ENCODE results near the gene LRMDA.

Gene LRMDA

GRCh38 chr10:76298329-76298728, 866.9 kb downstream of the LRMDA start:
- no peak for DNase-seq

GRCh38 chr10:76299501-76299900, 868.1 kb downstream of the LRMDA start:
- DNase-seq, result no peak

GRCh38 chr10:76301211-76301610, 869.8 kb downstream of the LRMDA start:
- DNase-seq, result no peak

- DNase-seq, result peak; percentile 55
Observed at GRCh38 chr10:76301950-76302349, 870.5 kb downstream of the LRMDA start.

GRCh38 chr10:76302481-76302880, 871.1 kb downstream of the LRMDA start:
- DNase-seq, result no peak

- no peak for DNase-seq
Observed at GRCh38 chr10:76302961-76303630, 871.7 kb downstream of the LRMDA start.

- peak; percentile 92 for DNase-seq
Observed at GRCh38 chr10:76303682-76304316, 872.4 kb downstream of the LRMDA start.

- DNase-seq, result no peak
Observed at GRCh38 chr10:76305930-76306615, 874.6 kb downstream of the LRMDA start.

- no peak for DNase-seq
Observed at GRCh38 chr10:76306856-76307255, 875.4 kb downstream of the LRMDA start.

- no peak for DNase-seq
Observed at GRCh38 chr10:76309070-76309469, 877.6 kb downstream of the LRMDA start.

- DNase-seq, result no peak
Observed at GRCh38 chr10:76309741-76310587, 878.5 kb downstream of the LRMDA start.

- DNase-seq, result no peak
Observed at GRCh38 chr10:76310588-76311080, 879.2 kb downstream of the LRMDA start.

- DNase-seq, result peak; percentile 28
Observed at GRCh38 chr10:76311752-76312636, 880.6 kb downstream of the LRMDA start.

- DNase-seq, result no peak
Observed at GRCh38 chr10:76315240-76315639, 883.8 kb downstream of the LRMDA start.

- DNase-seq, result no peak
Observed at GRCh38 chr10:76316234-76316633, 884.8 kb downstream of the LRMDA start.

- DNase-seq, result no peak
Observed at GRCh38 chr10:76317078-76317477, 885.7 kb downstream of the LRMDA start.

- DNase-seq, result no peak
Observed at GRCh38 chr10:76318211-76318610, 886.8 kb downstream of the LRMDA start.

GRCh38 chr10:76319661-76320060, 888.2 kb downstream of the LRMDA start:
- no peak for DNase-seq

GRCh38 chr10:76324283-76324682, 892.9 kb downstream of the LRMDA start:
- peak; percentile 40 for DNase-seq

GRCh38 chr10:76327441-76327840, 896.0 kb downstream of the LRMDA start:
- no peak for DNase-seq

- no peak for DNase-seq
Observed at GRCh38 chr10:76328348-76328747, 896.9 kb downstream of the LRMDA start.

All from DMS153 (cell line).